Activated CD8-positive, alpha-beta memory T cell treated with anti-CD3 and anti-CD28 coated beads, Interleukin-2, amount 50 U/mL, for 1 hour (primary cell): ENCODE results near the gene KLF16.

Source experiments
- DNase-seq: peaks from one replicate; pipeline ENCODE4 v3.0.0-alpha.2; 2020; ENCODE audit errors: extremely low read depth

The KLF16 gene

GRCh38 chr19:1867349-1867724 lies 4.0 kb upstream of the KLF16 start:
- DNase-seq, result no peak

DNA sequence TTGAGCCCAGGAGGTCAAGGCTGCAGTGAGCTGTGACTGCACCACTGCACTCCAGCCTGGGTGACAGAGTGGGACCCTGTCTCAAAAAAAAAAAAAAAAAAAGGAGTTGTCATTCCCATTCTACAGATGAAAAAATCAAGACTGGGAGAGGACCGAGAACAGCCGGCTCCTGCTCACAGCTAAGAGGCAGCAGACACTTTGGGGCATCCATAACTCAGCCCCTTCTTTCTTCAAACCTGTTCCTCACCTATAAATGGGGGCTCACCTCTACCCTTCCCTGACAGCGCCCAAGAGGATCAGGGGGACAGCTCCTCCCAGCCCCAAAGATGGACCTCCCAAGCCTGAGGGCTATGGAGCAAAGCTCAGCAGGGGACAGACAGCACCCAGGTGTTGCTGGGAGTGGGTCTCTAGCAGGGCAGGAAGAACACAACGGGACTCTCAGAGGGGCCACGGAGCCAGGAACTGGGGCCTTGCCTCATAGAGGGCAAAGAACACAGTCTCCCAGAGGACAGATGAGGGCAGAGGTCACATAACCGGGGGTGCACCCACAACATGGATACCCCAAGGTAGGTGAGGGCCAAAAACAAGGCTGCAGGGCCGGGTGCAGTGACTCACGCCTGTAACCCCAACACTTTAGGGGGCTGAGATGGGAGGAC lies 3.4 kb upstream of the KLF16 start:
- no peak for DNase-seq

DNA sequence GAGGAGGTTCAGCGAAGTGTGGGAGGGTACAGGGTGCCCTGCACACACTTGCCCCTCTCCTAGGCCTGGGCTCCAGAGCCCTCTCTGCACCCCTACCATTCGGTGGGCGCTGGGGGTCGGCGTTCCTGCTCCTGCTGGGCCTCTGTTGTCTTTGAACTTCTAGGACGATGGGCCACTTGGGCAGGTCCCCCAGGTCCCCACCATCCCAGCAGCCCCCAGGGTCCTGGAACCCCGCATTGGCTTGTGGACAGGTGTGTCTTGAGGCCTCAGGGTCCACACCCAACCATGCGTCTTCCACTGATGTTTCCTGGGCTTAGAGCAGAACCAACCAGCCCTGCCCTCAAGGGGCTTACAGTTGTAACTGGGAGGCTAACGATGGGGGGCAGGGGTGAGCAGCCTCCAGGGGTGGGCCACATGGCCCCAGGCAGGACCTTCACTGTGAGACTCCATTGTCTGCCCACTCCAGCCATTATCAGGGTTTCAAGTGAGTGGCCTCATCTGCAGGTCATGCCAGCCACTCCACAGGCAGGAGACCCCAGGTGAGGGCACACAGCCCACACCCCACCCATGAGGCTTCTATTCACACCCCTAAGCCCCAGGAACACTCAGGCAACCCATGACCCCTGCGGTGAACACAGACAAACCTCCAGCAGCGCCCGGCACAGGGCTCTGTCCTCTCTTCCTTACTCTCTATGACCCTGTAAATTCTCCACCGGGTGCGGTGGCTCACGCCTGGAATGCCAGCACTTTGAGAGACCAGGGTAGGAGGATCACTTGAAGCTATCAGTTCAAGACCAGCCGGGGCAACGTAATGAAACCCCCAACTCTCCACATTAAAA lies 2.0 kb upstream of the KLF16 start:
- DNase-seq, result no peak

- no peak for DNase-seq
Observed at GRCh38 chr19:1864480-1865171, 1.2 kb upstream of the KLF16 start.

DNA sequence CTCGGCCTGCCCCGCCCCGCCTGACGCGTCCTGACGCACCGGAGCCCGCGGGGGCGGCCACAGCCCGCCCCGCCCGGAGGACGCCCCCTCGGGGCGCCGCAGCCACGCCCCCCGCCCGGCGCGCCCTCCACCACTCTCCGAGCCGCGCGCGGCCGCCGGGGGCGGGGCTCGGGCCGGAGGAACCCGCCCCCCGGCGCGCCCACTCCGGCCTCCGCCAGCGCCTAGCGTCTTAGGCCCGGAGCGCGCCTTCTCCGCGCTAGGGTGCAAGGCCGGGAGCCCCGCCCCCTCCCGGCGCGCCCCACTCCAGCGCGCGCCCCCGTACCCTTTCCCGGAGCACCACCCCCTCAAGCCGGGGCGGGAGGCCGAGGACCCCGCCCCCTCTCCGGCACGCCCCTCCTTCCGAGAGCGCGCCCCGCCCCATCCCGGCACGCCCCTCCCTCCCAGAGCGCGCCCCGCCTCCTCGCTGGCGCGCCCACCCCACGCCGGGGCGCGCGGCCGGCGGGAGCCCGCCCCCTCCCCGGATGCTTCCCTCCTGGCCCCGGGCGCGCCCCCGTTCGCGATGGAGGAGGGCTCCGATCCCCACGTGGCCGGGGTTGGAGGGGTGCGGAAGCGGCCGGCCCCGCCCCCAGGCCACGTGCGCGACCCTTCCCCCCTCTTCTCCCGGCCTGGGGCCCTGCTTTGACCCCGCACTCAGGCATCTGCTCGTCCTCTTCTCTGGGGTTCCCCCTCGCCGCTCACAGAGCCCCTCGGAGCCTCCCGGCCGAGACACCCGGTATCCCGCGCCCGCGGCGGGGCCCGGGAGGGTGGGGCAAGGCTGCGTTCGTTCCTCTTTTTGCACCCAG lies 480 bp upstream of the KLF16 start:
- peak; percentile 81 for DNase-seq

DNA sequence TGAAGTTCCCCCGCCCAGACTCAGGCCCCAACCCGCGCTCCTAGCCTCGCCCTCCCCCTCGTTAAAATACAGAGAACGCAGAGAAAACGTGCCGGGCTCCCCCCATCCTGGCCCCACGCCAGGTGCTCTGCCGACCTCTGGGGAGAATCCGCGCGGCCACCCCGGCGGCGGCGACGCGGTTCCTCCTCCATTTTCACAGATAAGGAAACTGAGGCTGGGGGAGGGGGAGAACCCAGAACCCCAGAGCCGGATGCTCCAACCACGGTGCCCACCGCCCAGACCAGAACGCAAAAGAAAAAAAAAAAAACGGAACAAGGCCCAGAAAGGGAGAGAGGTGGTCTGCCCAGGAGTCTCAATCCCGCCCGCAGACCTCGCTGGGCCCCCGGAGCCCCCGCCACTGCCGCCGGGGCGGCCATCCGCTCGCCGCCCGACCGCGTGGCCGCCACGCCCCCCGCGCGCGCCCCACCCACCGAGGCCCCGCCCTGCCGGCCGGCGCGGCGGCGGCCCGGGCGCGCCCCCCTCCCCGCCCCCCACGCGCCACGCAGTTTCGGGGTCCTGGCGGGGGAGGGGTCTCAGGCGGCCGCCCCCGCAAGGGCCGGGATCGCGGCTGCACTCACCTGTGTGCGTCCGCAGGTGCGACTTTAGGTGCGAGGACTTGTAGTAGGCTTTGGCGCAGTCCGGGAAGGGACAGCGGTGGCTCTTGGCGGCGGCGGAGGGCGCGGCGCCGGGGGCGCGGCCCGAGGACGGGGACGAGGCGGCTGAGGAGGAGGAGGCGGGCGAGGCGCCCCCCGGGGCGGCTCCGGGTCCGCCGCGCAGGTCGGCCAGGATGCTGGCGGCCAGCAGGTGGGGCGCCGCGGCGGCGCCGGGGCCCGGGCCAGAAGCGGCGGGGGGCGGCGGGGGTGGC lies 703 bp downstream of the KLF16 start:
- DNase-seq, result no peak

- no peak for DNase-seq
Observed at GRCh38 chr19:1862068-1862423, 1.3 kb downstream of the KLF16 start.

GRCh38 chr19:1861599-1862031 lies 1.8 kb downstream of the KLF16 start:
- DNase-seq, result no peak

GRCh38 chr19:1860821-1861598 lies 2.4 kb downstream of the KLF16 start:
- no peak for DNase-seq

DNA sequence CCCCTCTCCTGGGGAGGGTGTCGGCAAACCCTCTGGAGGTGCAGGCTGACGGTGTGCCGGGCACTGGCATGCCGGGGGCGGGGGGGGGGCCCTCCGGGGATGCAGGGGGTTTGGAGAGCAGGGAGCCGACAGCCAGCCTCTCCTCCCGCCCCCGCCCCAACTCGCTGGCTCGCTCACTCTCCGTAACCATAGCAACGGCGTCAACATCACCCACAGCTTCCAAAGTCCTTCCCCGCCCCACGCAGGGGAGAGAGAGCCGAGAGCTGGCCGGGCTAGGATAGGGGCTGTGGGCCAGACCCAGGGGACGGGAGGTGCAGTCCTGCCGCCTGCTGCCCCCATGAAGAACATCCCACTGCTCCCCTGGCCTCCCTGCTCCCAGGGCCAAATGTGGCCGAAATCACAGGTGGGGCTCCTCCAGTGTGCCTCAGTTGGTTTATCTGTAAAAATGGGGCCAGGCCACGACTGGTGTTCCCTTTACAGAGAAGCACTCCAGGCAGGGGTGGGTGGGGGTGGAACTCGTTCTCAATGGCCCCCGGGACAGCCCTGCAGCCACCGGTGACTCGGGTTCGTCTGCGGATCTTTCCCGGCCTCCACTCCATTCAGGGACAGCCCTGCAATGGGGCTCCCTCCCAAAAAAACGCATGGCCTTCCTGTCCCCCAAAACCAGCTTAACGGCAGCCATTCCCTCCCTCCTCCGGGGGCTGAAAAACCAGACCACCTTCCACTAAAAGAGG lies 3.2 kb downstream of the KLF16 start:
- no peak for DNase-seq

DNA sequence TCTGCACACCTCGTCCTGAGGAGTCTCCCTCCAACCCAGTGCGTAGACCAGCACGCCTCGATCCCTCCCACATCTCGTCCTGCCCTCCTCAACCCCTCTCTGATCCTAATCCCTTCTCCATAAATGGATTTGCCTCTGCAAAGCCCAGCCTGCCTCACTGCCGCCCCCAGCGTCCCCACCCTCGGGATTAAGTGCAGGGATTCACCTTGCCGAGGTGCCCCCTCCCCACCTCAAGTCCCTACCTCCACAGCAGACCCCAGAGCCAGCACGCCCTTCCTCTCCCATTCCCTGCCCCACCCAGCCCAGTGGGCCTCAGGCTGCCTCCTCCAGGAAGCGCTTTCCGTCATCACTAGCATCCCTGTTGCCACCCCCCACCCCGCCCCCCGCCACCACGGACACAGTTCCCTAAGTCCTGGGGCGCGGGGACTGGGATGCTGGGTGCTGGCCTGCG lies 4.0 kb downstream of the KLF16 start:
- DNase-seq, result no peak

DNA sequence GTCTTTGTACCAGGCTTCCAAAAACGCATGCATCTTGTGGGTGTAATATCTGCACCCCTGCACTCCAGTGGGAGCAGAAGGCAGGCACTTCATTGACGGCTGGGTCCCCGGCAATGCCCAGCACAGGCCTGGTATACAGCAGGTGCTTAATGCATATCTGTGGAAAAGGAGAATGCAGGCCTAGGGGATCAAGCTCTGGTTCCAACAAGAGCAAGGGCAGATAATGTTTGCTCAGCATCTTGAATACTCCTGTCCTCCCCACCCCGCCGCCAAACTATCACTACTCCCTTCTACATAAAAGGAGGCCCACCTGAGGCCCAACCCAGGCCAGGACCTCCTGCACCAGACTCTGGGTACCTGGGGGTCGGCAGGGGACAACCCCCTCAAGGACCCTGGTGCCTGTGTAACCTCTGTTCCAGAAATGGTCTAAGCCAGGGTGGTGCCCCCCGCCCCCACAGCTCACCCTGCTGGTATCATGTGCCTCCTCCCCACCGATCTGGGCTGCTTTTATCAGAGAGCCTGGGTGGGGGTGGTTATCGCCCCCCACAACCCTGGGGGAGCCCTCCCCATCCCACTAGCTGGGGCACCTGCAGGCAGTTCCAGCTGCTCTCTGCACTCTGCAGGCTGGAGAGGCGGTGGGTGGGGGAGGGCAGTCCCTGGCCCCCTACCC lies 4.8 kb downstream of the KLF16 start:
- DNase-seq, result no peak

DNA sequence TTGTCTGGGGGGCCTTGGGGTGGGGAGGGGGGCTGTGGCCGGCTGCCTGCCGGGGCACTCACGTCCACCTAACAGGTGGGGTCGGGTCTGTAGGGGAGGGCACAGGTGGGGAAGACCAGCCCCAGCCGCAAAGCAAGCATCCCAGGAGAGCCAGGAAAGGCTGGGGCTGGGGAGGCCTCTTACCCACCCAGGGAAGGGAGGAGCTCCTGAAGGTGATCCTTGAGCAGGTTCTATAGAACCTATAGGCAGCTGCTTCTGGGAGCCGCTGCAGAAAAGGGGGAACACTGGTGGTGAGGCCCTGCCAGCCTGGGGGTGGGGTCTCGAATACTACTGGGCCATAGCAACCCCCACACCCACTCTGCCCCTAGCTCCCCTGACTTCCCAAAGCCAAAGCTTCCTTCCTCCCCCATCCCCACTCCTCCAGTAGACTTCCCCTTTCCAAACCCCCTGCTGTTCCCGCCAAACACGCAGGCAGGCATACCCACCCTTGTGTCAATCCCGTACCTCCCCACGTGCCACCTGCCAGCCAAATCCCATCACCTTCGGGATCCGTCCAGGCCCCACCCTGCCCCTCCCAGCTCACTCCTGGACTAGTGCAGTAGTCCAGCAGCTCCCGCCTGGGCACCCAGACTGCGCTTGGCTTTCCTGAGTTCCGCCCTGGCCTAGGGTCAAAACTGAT lies 5.6 kb downstream of the KLF16 start:
- DNase-seq, result no peak

DNA sequence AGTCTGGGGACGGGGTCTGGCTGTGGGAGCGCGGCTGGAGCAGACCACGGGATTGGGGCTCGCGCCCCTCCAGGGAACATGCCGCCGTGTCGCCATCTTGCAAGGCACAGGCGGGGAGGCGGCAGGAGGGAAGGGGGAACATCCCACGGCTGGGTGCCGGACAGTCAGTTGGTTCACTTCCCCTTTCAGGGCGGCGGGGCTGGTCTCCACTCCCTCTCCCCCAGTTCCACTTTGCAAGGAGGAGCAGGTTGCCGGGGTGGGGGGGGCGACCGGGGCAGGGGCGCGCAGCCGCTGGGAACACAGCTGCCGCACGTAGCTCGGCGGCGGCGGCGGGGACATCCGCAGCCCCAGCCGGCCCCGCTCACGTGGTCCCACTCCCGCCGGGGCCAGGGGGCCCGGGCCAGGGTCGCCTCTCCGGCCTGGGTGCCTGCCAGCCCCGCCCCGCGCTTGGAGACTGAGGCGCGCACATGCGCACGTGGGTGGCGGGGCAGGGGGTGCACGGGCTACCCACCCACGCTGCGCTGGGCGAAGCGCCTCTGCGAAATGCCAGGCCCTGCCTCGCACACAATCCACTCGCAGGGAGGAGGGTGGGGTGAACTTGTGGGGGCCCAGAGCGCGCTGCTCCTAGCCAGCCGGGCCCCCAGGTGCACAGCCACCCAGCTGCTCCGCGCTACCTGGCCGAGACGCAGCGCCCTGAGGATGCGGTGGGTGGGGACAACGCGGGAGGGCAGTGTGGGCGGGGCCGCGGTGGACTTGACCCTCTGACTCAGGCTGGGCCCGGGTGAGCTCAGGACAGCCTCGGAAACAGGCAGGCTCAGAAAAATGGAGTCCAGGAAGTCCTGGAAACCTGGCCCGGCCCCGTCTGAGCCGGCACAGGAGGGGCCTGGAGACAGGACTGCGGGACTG lies 6.4 kb downstream of the KLF16 start:
- no peak for DNase-seq

DNA sequence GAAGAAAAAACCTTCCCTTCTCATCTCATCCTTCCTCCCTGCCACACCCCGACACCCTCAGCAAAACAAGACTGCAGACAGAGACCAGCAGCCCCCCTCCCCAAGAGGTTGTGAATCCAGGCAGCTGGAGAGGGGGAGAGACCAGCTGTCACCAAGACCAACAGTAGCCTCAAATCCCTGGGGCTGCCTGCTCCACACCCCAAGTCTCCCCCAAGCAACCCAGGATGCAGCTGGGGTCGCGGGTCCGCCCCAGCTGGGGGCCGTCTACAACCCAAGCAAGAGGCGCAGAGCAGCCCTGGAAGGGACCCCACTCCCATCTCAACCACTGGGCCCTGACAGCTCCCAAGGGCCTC lies 7.1 kb downstream of the KLF16 start:
- DNase-seq, result no peak

GRCh38 chr19:1855828-1856255 lies 7.5 kb downstream of the KLF16 start:
- no peak for DNase-seq
